Transverse colon (tissue), 4 donors: ENCODE data around the gene THRA. TPM values are rescaled to one million over a fixed set of nuclear protein-coding genes. Genes with fewer than 3 reads are reported as not detected.
A peak's percentile ranks its signal among the peaks of the same experiment; 100 is the strongest.

Experiments used
- DNase-seq: peaks from one replicate; pipeline ENCODE4 v3.0.0-alpha.2; 2019
- H3K27ac ChIP-seq, 4 donors: fragments of 200-600 bp; sonication (generic); 2 replicates each; pipeline ENCODE4 v1.5.1; 2016 to 2018; ENCODE audit warnings: inconsistent platforms in 4 of 4
- H3K27me3 ChIP-seq: fragments of 200-600 bp; sonication (generic); 2 replicates; pipeline ENCODE4 v1.5.1; 2017; ENCODE audit warnings: inconsistent platforms
- H3K36me3 ChIP-seq, 4 donors: fragments of 200-600 bp; sonication (generic); 2 replicates each; pipeline ENCODE4 v1.5.1; 2017 to 2019; ENCODE audit warnings: inconsistent platforms in 4 of 4
- H3K4me1 ChIP-seq, 4 donors: fragments of 200-600 bp; sonication (generic); 2 replicates each; pipeline ENCODE4 v1.5.1; 2017 to 2020; ENCODE audit warnings: inconsistent platforms in 4 of 4
- H3K4me3 ChIP-seq, 4 donors: fragments of 200-600 bp; sonication (generic); 1 replicate in 1 of 4; 2 replicates in 3 of 4; pipeline versions ENCODE4 v1.5.1 to v1.6.1; 2017 to 2019; ENCODE audit warnings: inconsistent platforms in 4 of 4
- H3K9me3 ChIP-seq, 2 donors: fragments of 200-600 bp; sonication (generic); 2 replicates each; pipeline ENCODE4 v1.5.1; 2017 to 2019; ENCODE audit warnings: inconsistent platforms in 2 of 2
- CTCF ChIP-seq, 5 experiments: fragments of 200-600 bp in 3 of 5; fragments of 450-650 bp in 2 of 5; sonication (generic) in 3 of 5; IDR thresholded peaks; 1 replicate in 2 of 5; 2 replicates in 3 of 5; pipeline ENCODE4 v1.5.1; 2016 to 2017; ENCODE audit warnings: antibody characterized with exemption in 5 of 5, inconsistent platforms in 3 of 5, mild to moderate bottlenecking in 2 of 5, moderate library complexity in 1 of 5
- EP300 ChIP-seq: sonication (generic); formaldehyde crosslinking; IDR thresholded peaks from one replicate; pipeline ENCODE4 v1.6.1; 2017; ENCODE audit warnings: antibody characterized with exemption, low read depth
- POLR2A ChIP-seq: fragments of 450-650 bp; IDR thresholded peaks from one replicate; pipeline ENCODE4 v1.6.1; 2016; ENCODE audit warnings: antibody characterized with exemption, mild to moderate bottlenecking, moderate library complexity
- POLR2AphosphoS5 ChIP-seq, 3 donors: sonication (generic); formaldehyde crosslinking; IDR thresholded peaks; one replicate each; pipeline ENCODE4 v1.6.1; 2016; ENCODE audit warnings: antibody characterized with exemption in 3 of 3
- WGBS, 2 donors: methylation state at CpG; one replicate each; pipeline ENCODE4 v1.1.5; 2018; ENCODE audit warnings: low coverage in 1 of 2; 5-methylcytosine and 5-hydroxymethylcytosine counted together
- in situ Hi-C, 4 donors: fragments of 200-750 bp; cut with MboI; loops; one replicate each; pipeline versions ENCODE4 v1.15.0 to v1.15.1; 2017; ENCODE audit warnings: low sequenced_read_pairs in 3 of 4, low pct_ligation_motif_present in 1 of 4, low pct_unique_long_range_greater_than_20kb in 1 of 4
- intact Hi-C: fragments of 100-400 bp; cut with DNase I; formaldehyde crosslinking; loops from one replicate; pipeline ENCODE4 v1.15.1; 2023; ENCODE audit warnings: low total_unique reads
- total RNA-seq, 4 donors: library from RNA; depleted of rRNA; stranded (reverse); fragments of >200 nt; gene quantifications; one replicate each; pipeline ENCODE4 v1.1.0, GENCODE V29; 2016

The THRA gene
- total RNA-seq, 4 donors from 2014 or later, result 32.6 to 82.6 (median 58.6) TPM

GRCh38 chr17:40068584-40068916, 5.8 kb downstream of the THRA start:
- in situ Hi-C loops, result loop anchor here in 1 of 4 donors (10.0 kb wide), 1 partner anchor 46 kb away; no protein-coding TSS in a partner anchor
- no peaks in the 10 kb centered on the region for H3K36me3 ChIP-seq
- H3K4me3 ChIP-seq, result peak overlapping the region in 2 of 4 donors; percentile 13 to 36
- no peaks in the 10 kb centered on the region for H3K27me3 ChIP-seq
- intact Hi-C loops, result no loop called here
- no peak for TF ChIP-seq CTCF (IDR thresholded peaks at IDR 0.05)
- no peak for TF ChIP-seq POLR2A
- TF ChIP-seq EP300, result no peak
- no peak for TF ChIP-seq POLR2AphosphoS5 (IDR thresholded peaks at IDR 0.05)
- H3K4me1 ChIP-seq, result peaks cover 83 to 97% (median 89%) of the 10 kb centered on the region in 4 donors
- 8% methylated on average over 5 of the region's 5 CpGs; no CpG with 5 or more reads in 1 of the 2 donors for WGBS, 2 donors
- no peak for DNase-seq
- H3K9me3 ChIP-seq, result no peaks in the 10 kb centered on the region
- H3K27ac ChIP-seq, result peak overlapping the region; percentile 90 to 98 (median 96)

GRCh38 chr17:40068917-40069750, 6.4 kb downstream of the THRA start:
- Histone ChIP-seq H3K36me3 (no peaks in the 10 kb centered on the region), H3K4me3 (peak overlapping the region in 2 of 4 donors; percentile 25 to 36), H3K27me3 (no peaks in the 10 kb centered on the region), H3K4me1 (peaks cover 84 to 98% (median 92%) of the 10 kb centered on the region in 4 donors), H3K9me3 (no peaks in the 10 kb centered on the region), H3K27ac (peak overlapping the region; percentile 90 to 98 (median 96))
- peak; percentile 87 for DNase-seq
- 0 to 3% methylated on average over 6 to 13 of the region's 14 CpGs for WGBS, 2 donors
- intact Hi-C loops, result no loop called here
- TF ChIP-seq POLR2AphosphoS5 (IDR thresholded peaks at IDR 0.05) (peak in 1 of 3 donors; percentile 10), POLR2A (peak; percentile 18), EP300 (no peak)
- in situ Hi-C loops, result loop anchor here in 1 of 4 donors (10.0 kb wide), 1 partner anchor 46 kb away; no protein-coding TSS in a partner anchor

- WGBS, 2 donors, result 15% methylated on average over 11 of the region's 14 CpGs; no CpG with 5 or more reads in 1 of the 2 donors
- TF ChIP-seq EP300, result no peak
- peak; percentile 58 for TF ChIP-seq POLR2A
- peak; percentile 3 to 55 (median 39) for TF ChIP-seq CTCF (IDR thresholded peaks at IDR 0.05)
- TF ChIP-seq POLR2AphosphoS5 (IDR thresholded peaks at IDR 0.05), result peak in 2 of 3 donors; percentile 47 to 75
- in situ Hi-C loops, result loop anchor here in 1 of 4 donors (10.0 kb wide), 1 partner anchor 45 kb away; no protein-coding TSS in a partner anchor
- Histone ChIP-seq H3K27ac (peak overlapping the region; percentile 90 to 98 (median 96)), H3K9me3 (no peaks in the 10 kb centered on the region), H3K4me1 (peaks cover 84 to 98% (median 92%) of the 10 kb centered on the region in 4 donors), H3K36me3 (no peaks in the 10 kb centered on the region), H3K4me3 (peak overlapping the region in 2 of 4 donors; percentile 25 to 36), H3K27me3 (no peaks in the 10 kb centered on the region)
- intact Hi-C loops, result loop anchor here (5.0 kb wide), 1 partner anchor 37 kb away; no protein-coding TSS in a partner anchor
- peak; percentile 75 for DNase-seq
Observed at GRCh38 chr17:40069751-40070708, 7.3 kb downstream of the THRA start.

GRCh38 chr17:40070709-40071312, 8.0 kb downstream of the THRA start:
- TF ChIP-seq CTCF (IDR thresholded peaks at IDR 0.05), result no peak
- peak; percentile 34 for TF ChIP-seq POLR2A
- TF ChIP-seq EP300, result no peak
- H3K27me3 ChIP-seq, result no peaks in the 10 kb centered on the region
- H3K9me3 ChIP-seq, result no peaks in the 10 kb centered on the region
- in situ Hi-C loops, result no loop called here
- H3K36me3 ChIP-seq, result no peaks in the 10 kb centered on the region
- peak; percentile 80 for DNase-seq
- WGBS, 2 donors, result 12 to 14% methylated on average over 4 to 8 of the region's 8 CpGs
- intact Hi-C loops, result loop anchor here (5.0 kb wide), 1 partner anchor 36 kb away; no protein-coding TSS in a partner anchor
- peaks cover 84 to 98% (median 91%) of the 10 kb centered on the region in 4 donors for H3K4me1 ChIP-seq
- H3K27ac ChIP-seq, result peak overlapping the region; percentile 90 to 98 (median 96)
- H3K4me3 ChIP-seq, result peak overlapping the region in 3 of 4 donors; percentile 5 to 36 (median 25)
